HTR-8/SVneo (cell line): ENCODE results near the gene ICAM1.
A peak's percentile ranks its signal among the peaks of the same experiment; 100 is the strongest.

Experiments
- DNase-seq: peaks from one replicate; pipeline ENCODE4 v3.0.0; 2011; ENCODE audit warnings: low spot score, mixed read lengths; ENCODE audit not compliant: insufficient read length
- FAIRE-seq: peaks from 2 replicates; lab custom pipeline; 2011; peaks lifted over from hg19 to GRCh38; lab: Jason Lieb, UNC

The ICAM1 gene

GRCh38 chr19:10318807-10319682 lies 48.1 kb downstream of the ICAM1 start:
- FAIRE-seq = no peak
- DNase-seq = no peak

DNA sequence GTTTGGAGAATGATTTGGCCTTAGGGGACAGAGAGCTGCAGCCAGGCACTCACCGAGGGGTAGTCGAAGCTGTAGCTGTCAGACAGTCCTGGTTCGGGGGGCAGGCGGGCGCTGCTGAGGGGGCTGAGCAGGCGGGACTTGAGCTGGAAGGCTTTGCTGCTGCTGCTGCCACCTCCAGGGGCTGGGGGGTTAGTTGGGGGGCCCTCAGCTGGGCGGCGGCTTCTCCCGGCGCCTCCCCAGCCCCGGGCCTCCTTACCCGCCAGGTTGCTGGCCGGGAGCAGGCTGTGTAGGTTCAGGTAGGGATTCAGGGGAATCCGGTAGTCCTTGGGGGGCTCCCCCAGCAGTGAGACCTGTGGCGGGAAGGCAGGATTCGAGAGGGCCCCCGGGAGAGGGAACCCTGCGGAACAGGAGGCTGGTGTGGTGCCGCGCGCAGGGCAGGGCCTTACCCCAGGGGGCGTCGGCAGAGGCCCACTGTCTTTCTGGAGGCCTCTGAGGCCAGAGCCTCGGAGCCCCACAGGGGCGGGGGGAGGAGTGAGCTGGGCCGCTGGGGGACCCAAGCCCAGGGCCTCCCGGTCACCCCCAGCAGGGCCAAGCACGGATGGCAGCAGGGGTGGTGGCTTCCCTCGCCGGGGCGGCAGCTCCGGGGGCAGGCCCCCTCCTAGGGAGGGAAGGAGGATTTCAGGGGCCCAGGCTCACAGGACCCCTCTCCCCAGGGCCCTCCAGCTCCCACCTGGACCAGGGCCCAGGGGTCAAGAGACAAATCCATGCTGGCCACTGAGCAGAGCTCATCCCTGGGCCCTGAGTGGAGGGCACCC lies 49.9 kb downstream of the ICAM1 start:
- FAIRE-seq (no peak), DNase-seq (no peak)

GRCh38 chr19:10321417-10321797 lies 50.5 kb downstream of the ICAM1 start:
- DNase-seq = no peak
- FAIRE-seq = no peak

DNA sequence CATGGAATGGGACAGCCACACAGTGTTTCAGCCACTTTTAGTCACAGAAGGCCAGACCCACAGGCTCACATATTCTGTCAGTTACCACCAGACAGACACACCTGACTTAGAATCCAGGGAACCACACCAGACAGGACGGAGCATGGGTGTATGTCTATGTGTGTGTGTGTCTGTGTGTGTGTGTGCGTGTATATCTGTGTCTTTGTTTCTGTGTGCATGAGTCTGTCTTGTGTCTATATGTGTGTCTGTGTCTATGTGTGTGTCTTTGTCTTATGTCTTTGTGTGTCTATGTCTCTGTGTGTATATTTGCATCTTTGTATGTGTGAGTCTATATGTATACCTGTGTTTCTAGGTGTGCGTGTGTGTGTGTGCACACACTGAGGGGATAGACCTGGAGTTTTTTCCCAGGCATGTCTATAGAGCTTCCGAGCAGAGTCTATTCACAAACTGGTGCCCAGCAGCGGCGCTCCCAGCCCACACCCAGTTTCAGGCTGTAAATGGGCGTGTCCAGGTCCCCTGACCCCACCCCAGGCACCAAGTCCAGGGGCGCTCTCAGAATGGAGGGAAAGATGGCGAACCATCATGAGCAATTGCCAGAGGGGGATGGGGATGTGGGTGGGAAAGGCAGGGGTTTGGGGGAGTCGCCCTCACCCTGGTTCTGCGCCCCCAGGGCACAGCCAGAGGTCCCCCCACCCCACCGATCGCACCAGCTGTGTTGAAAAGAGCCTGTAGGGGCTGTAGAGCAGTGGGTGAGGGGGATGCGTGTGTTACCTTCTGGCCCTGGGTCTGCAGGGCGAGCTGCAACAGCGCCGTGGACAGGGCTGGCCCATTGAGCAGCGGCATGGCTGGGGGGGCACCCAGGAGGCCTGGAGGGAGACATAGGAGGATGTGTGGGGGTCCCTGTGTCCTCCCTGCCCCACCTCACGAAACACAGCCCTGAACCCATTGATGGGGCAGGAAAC lies 51.2 kb downstream of the ICAM1 start:
- DNase-seq (no peak), FAIRE-seq (peak; percentile 54)

DNA sequence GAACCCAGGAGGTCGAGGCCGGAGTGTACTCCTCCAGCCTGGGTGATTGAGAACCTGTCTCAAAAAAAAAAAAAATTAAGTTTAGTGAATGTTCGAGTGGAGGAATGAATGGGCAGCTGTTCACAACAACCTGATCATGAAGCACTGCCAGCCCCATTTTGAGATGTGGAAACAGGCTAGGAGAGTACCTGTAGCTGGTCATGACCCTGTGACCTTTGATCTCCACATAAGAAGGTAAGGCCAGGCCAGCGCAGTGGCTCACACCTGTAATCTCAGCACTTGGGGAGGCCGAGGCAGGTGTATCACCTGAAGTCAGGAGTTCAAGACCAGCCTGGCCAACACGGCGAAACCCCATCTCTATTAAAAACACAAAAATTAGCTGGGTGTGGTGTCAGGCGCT lies 54.8 kb downstream of the ICAM1 start:
- FAIRE-seq (no peak), DNase-seq (no peak)

- DNase-seq = no peak
- FAIRE-seq = no peak
Measured at GRCh38 chr19:10327793-10328192, 56.9 kb downstream of the ICAM1 start.

DNA sequence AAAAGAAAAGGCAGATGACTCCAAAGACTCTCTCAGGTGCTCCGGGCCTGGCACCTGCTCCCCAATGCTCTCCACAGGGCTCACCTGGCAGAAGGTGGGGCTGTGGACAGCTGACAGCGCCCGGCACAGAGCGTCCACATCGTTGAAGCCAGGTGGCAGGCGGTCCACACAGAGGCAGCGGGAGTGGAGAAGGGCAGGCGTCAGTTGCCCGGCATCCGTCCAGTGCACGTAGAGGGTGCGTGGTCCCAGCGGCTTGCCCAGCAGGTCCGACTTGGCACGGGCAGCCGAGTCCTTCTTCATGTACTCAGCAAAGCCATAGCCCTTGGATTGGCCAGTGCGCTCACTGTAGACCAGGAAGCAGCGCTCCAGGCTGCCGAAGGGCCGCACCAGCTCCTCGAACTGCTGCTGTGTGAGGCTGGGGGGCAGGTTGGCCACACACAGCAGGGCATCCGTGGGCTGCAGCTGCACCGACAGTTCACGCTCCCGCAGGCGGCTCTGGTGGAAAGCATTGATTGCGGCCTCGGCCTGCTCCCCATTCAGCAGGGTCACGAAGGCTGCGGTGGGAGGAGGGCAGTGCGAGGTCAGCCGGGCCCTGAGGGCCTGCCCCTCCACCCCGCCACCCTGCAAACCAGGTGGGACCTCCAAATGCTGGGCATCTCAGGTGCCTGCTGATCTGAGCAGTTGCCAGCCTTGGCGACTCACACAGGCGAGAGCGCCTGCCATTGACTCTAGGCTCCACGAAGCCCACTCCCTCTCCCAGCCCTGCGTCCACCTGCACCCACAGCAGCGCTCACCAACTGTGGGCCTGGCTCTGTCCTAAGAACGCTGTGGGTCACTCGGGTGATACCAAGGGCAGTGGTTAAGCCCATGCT lies 57.9 kb downstream of the ICAM1 start:
- FAIRE-seq (no peak), DNase-seq (no peak)

DNA sequence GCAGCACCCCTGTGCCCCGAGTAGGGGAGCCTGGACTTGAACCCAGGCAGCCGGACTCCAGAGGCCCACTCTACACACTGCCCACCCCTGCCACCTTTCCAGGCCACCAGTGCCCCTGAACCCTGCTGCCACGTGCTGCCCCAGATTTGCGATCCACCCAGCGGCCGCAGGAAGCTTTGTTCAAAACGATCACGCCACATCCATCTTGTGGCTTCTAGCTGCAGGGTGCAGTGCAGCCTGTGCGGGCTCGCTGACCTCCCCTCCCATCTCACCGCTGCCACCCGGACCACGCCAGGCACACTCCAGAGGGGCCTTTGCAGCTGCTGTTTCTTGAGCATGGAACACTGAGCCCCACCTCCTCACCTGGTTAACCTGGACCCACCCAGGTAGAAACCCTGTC lies 58.6 kb downstream of the ICAM1 start:
- FAIRE-seq (no peak), DNase-seq (no peak)

DNA sequence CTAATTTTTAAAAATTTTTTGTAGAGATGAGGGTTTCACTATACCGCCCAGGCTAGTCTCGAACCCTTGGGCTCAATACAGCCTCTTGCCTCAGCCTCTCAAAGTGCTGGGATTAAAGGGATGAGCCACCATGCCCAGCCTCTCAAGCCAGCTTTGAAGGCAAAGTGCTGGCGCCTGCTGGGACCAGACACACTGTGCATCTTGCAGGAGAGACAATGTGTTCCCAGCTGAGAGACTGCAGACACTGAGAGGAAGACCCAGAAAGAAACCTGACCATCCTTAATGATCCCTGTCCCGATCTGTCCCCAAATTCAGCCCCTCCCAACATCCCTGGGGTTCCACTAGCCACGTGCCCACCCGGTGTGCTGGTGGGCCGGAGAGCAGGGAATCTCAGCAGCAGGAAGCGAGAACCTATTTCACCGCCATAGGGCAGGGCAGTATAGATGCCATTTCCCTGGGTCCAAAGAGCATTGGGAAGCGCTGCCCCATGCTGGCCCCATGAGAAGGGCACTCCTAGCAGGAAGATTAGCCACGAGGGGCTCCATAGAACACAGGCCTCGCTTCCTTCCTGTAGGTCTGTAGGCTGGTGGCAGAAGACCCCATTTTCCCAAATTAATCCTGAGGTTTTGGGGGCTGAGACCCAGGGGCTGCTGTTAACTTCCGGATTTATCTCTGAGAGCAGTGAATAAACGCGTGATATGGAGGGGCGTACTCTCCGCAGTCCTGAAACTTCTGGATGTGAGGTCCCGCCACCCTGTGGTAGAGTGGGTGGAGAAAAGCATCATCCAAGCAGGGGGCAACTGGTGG lies 61.4 kb downstream of the ICAM1 start:
- no peak for FAIRE-seq

GRCh38 chr19:10332965-10333757 lies 62.2 kb downstream of the ICAM1 start, which contains the start of gene RAVER1:
Gene RAVER1, minus strand, starts transcription at chr19:10333529. Its CDS starts 22 bp downstream, at chr19:10333507.
- FAIRE-seq = peak; percentile 99
- DNase-seq = peak; percentile 99

More for the DNA sequence above, 61.4 kb downstream of the ICAM1 start:
- no peak for DNase-seq

- DNase-seq = no peak
- FAIRE-seq = no peak
Measured at GRCh38 chr19:10333758-10334587, 63.1 kb downstream of the ICAM1 start.

GRCh38 chr19:10334588-10335351 lies 63.9 kb downstream of the ICAM1 start:
- FAIRE-seq (peak; percentile 95), DNase-seq (peak; percentile 92)

- FAIRE-seq (no peak), DNase-seq (no peak)
Measured at GRCh38 chr19:10335352-10335985, 64.5 kb downstream of the ICAM1 start.
